ENCODE measurements around the gene EVC. TPM values are rescaled to one million over a fixed set of nuclear protein-coding genes. Genes with fewer than 3 reads are reported as not detected.

Gene EVC
- total RNA-seq, 2 donors from 2014 or later = 7.2 TPM; not detected in 1

DNA sequence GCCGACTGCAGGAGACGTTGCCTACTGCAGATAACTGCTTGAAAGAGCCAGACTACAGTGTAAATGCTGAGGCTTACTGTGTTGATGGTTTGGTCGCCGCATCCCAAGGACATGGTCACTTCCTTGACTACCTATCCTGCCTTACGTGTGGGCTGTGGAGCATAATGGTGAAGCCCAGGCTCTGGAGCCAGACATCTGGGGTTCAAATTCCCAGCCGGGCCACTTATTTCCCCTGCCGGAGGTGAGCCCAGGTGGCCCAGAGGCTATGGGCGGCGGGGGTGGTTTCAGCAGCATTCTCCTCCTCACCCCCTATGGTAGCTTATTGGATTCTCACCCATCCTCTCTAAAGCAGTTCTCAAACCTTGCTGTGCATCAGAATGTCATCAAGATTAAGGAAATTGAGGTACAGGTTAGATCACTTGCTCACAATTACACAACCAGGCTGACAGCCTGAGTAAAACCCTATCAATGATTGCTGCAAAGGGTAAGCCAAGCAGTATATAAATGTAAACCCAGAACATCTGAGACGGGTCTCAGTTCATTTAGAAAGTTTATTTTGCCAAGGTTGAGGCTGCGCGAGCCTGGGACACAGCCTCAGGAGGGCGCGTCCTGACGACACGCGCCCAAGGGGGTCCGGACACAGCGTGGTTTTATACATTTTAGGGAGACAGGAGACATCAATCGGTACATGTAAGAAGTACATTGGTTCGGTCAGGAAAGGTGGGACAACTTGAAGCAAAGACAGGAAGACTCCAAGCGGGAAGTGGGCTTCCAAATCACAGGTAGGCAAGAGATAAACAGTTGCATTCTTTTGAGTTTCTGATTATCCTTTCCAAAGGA lies 48.5 kb downstream of the EVC start:
- Mint-ChIP-seq H3K4me1 (ENCODE audit: low read depth in 2 of 2) (no peaks in the 10 kb centered on the region), H3K4me3 (no peak overlapping the region), H3K27me3 (no peaks in the 10 kb centered on the region), H3K36me3 (no peaks in the 10 kb centered on the region), H3K9me3 (no peaks in the 10 kb centered on the region), H3K27ac (no peak overlapping the region)
- DNase-seq (ENCODE audit: low spot score) (no peak), ATAC-seq (peak in 1 of 2 donors; percentile 34)

DNA sequence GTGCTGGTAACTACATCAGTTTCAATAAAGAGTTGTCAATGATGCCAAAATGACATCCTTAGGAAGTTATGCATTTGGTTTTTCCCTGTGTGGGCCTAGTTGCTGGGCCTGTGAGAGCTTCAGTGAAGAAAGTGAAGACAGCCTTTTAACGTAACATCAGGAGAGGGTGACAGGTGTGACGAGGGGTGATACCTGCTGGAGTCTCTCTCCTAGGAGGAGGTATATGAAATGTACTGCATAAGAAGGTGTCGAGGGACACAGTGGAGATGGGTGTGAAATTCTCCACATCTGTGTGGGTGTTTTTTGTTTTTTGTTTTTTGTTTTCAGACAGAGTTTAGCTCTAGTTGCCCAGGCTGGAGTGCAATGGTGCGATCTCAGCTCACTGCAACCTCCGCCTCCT lies 49.2 kb downstream of the EVC start:
- peaks cover 0 to 2% of the 10 kb centered on the region in 2 donors for H3K27me3 Mint-ChIP-seq
- H3K4me1 Mint-ChIP-seq (ENCODE audit: low read depth in 2 of 2) = no peaks in the 10 kb centered on the region
- ATAC-seq = no peak
- no peak overlapping the region for H3K4me3 Mint-ChIP-seq
- no peak for DNase-seq (ENCODE audit: low spot score)
- H3K27ac Mint-ChIP-seq = no peak overlapping the region
- no peaks in the 10 kb centered on the region for H3K36me3 Mint-ChIP-seq
- H3K9me3 Mint-ChIP-seq = no peaks in the 10 kb centered on the region

DNA sequence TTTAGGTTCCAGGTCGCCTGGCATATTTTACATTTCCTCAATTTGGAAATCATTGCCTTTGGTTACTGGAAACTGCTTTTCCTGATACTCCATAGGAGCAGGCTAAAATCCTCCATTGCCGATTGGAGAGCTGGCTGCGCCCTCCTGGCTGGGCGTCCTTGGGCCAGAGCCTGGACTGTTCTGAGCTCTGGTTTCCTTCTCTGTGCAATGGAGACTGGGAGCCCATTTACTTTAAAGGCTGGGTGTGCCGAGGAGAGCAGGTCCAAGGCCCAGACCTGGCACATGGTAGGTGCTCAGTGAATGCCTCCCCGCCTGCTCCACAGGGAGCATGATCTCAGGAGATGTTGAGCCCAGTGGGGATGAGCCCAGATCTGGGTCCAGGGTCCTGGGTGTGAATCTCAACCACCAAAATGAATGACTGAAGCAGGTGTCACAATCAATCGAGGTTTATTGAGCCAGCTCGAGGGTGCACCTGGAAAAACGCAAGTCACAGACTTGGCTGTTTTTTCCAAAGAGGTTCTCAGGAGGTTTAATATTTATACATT lies 50.0 kb downstream of the EVC start:
- no peaks in the 10 kb centered on the region for H3K4me1 Mint-ChIP-seq (ENCODE audit: low read depth in 2 of 2)
- no peaks in the 10 kb centered on the region for H3K9me3 Mint-ChIP-seq
- ATAC-seq = peak in 1 of 2 donors; percentile 43
- no peaks in the 10 kb centered on the region for H3K36me3 Mint-ChIP-seq
- H3K4me3 Mint-ChIP-seq = no peak overlapping the region
- peaks cover 0 to 2% of the 10 kb centered on the region in 2 donors for H3K27me3 Mint-ChIP-seq
- no peak overlapping the region for H3K27ac Mint-ChIP-seq
- DNase-seq (ENCODE audit: low spot score) = no peak

DNA sequence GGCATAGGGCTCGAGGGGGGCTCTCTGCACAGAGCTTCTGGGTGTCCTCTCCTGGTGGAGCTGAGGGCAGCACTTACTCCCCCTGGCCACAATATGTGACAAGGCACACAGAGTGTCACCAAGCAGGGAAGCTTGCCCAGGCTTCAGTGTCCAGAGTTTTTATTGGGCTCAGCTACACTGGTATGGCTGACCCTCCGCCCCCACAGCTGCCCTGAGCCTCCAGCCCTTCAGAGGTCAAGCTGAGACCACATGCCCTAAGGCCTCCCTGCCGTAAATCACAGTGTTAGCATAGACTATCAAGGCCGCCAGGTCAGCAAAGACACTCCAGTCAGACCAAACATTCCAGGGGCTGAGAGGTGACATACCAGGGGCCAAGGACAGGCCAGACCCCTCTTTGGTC lies 59.0 kb downstream of the EVC start:
- Mint-ChIP-seq H3K4me1 (ENCODE audit: low read depth in 2 of 2) (no peaks in the 10 kb centered on the region), H3K9me3 (no peaks in the 10 kb centered on the region), H3K27ac (no peak overlapping the region), H3K4me3 (no peak overlapping the region), H3K27me3 (no peaks in the 10 kb centered on the region), H3K36me3 (no peaks in the 10 kb centered on the region)
- ATAC-seq (no peak), DNase-seq (ENCODE audit: low spot score) (no peak)

DNA sequence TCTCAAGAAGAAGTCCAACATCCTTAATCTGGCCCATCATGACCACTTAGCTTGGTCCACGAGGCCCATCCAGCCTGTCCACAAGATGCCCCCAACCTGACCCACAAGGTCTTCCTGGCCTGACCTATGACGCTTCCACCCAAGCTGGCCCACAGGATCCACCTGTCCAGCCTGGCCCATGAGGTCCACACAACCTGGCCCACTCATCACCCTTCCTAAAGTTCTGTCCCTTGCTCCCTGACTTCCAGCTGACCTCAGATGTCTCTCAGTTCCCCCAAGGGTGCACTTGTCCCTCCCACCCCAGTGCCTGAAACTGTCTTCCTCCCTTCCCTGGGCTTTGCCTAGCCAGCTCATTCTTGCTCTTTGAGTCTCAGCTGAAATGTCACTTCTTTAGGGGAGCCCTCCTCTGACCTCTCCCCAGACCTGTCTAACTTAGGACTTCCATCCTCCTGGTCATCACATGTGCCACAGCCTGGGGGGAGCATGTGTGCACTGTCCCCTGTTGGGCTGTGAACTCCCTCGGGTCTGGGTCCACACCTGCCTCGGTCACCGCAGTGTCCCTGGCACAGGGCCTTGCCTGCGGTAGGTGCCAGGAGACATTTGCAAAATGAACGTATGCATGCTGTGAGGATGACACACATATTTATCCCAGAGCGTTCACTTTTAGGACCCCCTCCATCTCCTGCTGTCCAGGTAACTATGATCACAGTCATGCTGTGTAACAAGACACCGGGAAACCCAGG lies 61.7 kb downstream of the EVC start:
- ATAC-seq (peak in 1 of 2 donors; percentile 34), DNase-seq (ENCODE audit: low spot score) (no peak)
- Mint-ChIP-seq H3K4me1 (ENCODE audit: low read depth in 2 of 2) (no peaks in the 10 kb centered on the region), H3K4me3 (no peak overlapping the region), H3K36me3 (peaks cover 8% of the 10 kb centered on the region), H3K27me3 (peaks cover 0 to 7% of the 10 kb centered on the region in 2 donors), H3K9me3 (peaks cover 5% of the 10 kb centered on the region), H3K27ac (no peak overlapping the region)

DNA sequence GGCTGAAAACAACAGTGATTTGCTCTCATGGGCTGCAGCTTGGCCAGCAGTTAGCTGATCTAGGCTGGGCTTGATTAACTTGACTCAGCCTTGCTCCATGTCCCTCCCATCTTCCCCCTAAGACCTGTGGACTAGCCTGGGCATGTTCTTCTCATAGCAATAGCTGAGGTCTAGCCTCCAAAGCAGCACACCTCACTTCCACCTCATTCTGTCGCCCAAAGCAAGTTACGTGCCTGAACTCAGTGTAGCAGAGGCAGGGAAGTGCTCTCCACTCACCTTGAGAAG lies 62.2 kb downstream of the EVC start:
- H3K27ac Mint-ChIP-seq = no peak overlapping the region
- ATAC-seq (no peak), DNase-seq (ENCODE audit: low spot score) (no peak)
- H3K9me3 Mint-ChIP-seq = peaks cover 5% of the 10 kb centered on the region
- peaks cover 8% of the 10 kb centered on the region for H3K36me3 Mint-ChIP-seq
- H3K4me3 Mint-ChIP-seq = no peak overlapping the region
- no peaks in the 10 kb centered on the region for H3K4me1 Mint-ChIP-seq (ENCODE audit: low read depth in 2 of 2)
- peaks cover 0 to 7% of the 10 kb centered on the region in 2 donors for H3K27me3 Mint-ChIP-seq

DNA sequence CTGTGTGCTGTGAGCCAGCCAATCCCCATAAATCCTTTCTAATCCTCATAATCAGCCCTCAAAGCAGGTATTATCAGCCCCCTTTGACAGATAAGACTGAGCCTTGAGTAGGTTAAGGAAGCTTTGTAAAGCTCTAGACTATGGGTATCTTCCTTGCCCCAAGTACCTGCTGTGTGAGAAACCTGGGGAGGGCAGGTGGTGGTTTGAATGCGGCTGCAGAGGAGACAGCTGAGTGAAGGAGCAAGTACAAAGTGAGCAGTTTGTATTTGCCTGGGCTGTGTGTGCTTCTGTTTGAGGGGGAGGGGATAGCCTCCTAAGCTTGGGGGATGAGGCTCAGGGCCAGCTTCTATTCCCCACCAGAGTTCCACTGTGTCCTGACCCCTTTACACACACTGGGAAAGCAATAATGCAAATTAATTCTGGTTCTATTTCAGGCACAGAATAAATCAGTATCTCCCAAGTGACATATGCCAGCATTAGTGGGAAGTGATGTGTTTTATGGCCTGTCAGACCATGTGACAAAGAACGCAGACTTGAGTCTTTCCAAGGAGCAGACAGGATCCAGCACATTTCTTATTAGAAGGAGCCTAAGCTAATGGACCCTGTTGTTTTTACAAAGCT lies 63.5 kb downstream of the EVC start:
- Mint-ChIP-seq H3K4me3 (no peak overlapping the region), H3K27ac (no peak overlapping the region), H3K36me3 (peaks cover 8% of the 10 kb centered on the region), H3K4me1 (ENCODE audit: low read depth in 2 of 2) (no peaks in the 10 kb centered on the region), H3K27me3 (peaks cover 0 to 7% of the 10 kb centered on the region in 2 donors), H3K9me3 (peaks cover 5% of the 10 kb centered on the region)
- ATAC-seq (peak in 1 of 2 donors; percentile 20), DNase-seq (ENCODE audit: low spot score) (no peak)

DNA sequence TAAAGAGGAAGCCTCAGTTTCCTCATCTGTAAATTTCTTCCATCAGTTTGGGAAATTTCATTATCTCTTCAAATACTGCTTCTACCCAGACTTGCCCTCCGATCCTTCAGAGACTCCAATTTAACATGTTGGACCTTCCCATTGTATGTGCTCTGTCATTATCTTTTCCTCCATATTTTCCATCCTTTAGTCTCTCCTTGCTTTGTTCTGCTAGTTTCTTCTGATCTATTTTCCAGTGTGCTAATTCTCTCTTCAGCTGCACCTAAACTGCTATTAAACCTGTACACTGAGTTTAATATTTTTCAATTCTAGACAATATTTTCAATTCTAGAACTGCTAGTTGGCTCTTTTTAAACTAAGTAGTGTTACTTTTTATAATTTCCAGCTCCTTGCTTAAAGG lies 65.5 kb downstream of the EVC start:
- H3K27me3 Mint-ChIP-seq = peaks cover 0 to 7% of the 10 kb centered on the region in 2 donors
- H3K36me3 Mint-ChIP-seq = peaks cover 8% of the 10 kb centered on the region
- H3K4me1 Mint-ChIP-seq (ENCODE audit: low read depth in 2 of 2) = no peaks in the 10 kb centered on the region
- H3K4me3 Mint-ChIP-seq = no peak overlapping the region
- ATAC-seq (no peak), DNase-seq (ENCODE audit: low spot score) (no peak)
- no peak overlapping the region for H3K27ac Mint-ChIP-seq
- H3K9me3 Mint-ChIP-seq = peaks cover 5% of the 10 kb centered on the region

DNA sequence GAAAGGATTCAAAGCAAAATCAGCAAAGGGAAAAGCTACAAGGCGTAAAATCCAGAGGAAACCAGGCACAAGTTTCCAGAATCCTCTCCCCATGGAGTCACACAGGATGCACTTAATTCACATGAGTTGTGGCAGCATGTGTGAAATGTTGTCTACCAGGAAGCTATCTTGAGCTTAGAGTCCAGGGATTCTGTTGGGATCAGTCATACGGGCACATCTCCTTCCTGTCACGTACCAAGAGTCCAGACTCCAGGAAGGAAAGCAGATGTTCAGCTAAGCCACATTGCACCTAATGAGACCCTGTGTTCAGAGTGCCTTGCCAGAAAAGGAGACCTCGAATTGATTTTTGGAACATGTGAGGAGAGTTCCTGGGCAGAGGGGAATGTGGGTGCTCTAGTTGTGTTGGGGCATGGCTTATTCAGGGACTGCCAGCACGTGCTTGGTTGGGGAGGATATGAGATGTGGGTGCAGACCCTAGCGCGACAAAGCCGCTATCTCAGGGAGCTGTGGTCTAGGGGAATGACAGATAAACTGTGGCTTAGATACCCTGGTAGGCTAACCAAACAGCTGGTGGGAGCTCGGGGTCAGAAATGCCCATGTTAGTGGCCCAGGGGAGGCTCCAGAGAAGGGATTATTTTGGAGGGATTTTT lies 70.0 kb downstream of the EVC start:
- Mint-ChIP-seq H3K4me3 (no peak overlapping the region), H3K9me3 (peaks cover 5% of the 10 kb centered on the region), H3K27me3 (peaks cover 0 to 3% of the 10 kb centered on the region in 2 donors), H3K27ac (no peak overlapping the region), H3K36me3 (peaks cover 8% of the 10 kb centered on the region), H3K4me1 (ENCODE audit: low read depth in 2 of 2) (no peaks in the 10 kb centered on the region)
- ATAC-seq (no peak), DNase-seq (ENCODE audit: low spot score) (no peak)

DNA sequence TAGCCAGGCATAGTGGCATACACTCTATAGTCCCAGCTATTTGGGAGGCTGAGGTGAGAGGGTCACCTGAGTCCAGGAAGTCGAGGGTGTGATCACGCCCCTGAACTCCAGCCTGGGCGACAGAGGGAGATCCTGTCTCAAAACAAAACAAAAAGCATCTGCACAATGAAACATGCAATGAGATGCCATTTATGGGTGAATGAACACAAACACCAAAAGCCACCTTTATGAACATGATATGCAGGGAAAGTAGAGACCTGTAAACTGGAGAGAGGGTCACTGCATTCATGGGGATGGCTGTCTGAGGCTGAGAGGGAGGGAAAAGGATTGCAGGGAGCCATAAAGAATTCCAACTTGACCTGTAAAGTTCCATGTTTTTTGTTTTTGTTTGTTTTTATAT lies 70.7 kb downstream of the EVC start:
- no peak overlapping the region for H3K27ac Mint-ChIP-seq
- H3K36me3 Mint-ChIP-seq = peaks cover 3% of the 10 kb centered on the region
- no peaks in the 10 kb centered on the region for H3K4me1 Mint-ChIP-seq (ENCODE audit: low read depth in 2 of 2)
- H3K4me3 Mint-ChIP-seq = no peak overlapping the region
- no peaks in the 10 kb centered on the region for H3K27me3 Mint-ChIP-seq
- ATAC-seq (no peak), DNase-seq (ENCODE audit: low spot score) (no peak)
- peaks cover under 1% of the 10 kb centered on the region for H3K9me3 Mint-ChIP-seq

DNA sequence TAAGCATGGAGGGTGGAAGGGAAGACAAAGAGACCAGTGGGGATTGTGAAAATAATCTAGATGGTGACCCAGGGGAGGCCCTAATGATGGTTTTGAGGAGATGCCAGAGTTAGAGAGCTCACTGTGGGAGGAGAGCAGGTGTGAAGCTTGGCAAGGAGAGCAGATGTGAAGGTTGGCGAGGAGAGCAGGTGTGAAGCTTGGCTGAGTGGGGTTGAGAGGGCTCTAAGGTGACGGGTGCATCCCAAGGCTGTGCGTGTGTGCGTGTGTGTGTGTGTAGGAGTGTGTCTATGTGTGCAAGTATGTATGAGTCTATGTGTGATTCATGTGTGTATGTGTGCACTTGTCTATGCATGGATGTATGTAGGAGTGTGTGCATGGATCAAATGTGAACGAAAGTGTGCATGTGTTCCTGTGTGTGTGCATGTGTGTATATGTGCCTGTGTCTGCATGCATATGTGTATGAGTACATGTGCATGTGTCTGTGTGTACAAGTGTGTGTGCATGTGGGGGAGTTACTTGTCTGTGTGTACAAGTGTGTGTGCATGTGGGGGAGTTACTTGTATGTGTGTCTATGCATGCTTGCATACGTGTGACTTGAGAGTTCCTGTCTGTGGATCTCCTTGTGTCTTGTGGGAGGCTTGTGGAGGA lies 72.0 kb downstream of the EVC start:
- Mint-ChIP-seq H3K27me3 (no peaks in the 10 kb centered on the region), H3K27ac (no peak overlapping the region), H3K36me3 (no peaks in the 10 kb centered on the region), H3K4me3 (no peak overlapping the region), H3K4me1 (ENCODE audit: low read depth in 2 of 2) (no peaks in the 10 kb centered on the region), H3K9me3 (no peaks in the 10 kb centered on the region)
- ATAC-seq (peak; percentile 55 to 56), DNase-seq (ENCODE audit: low spot score) (no peak)

DNA sequence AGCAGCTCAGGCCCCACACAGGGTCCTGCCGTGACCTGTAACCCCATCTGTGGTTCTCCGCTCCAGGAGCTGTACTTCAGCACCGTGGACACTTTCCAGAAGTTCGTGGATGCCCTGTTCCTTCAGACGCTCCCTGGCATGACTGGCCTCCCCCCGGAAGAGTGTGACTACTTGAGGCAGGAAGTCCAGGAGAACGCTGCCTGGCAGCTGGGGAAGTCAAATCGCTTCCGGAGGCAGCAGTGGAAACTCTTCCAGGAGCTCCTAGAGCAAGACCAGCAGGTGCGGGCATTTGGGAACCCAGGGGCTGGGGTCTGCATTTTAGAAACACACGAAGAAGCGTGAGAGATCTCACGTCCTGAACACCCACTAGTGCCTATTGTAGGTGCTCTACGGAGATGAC lies 72.5 kb downstream of the EVC start:
- no peaks in the 10 kb centered on the region for H3K36me3 Mint-ChIP-seq
- H3K27me3 Mint-ChIP-seq = peaks cover 0 to under 1% of the 10 kb centered on the region in 2 donors
- ATAC-seq (peak in 1 of 2 donors; percentile 15), DNase-seq (ENCODE audit: low spot score) (no peak)
- H3K4me3 Mint-ChIP-seq = no peak overlapping the region
- H3K4me1 Mint-ChIP-seq (ENCODE audit: low read depth in 2 of 2) = no peaks in the 10 kb centered on the region
- no peak overlapping the region for H3K27ac Mint-ChIP-seq
- H3K9me3 Mint-ChIP-seq = no peaks in the 10 kb centered on the region

DNA sequence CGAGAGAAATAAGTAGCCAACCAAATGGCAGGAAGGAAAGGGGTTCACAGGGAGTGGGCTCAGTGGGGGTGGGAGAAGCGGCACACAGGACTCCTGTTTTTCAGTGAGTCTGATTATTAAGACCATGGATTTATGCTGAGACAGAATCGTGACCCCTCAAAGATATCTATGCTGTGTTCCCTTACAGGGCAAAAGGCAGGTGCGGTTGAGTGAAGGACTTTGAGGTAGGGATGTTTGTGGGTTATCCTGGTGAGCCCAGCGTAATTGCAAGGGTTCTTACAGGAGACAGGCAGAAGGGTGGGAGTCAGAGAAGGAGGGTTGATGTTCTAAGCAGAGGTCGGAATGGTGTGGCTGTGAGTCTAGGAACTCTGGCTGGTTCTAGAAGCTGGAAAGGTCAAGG lies 73.0 kb downstream of the EVC start:
- H3K4me3 Mint-ChIP-seq = no peak overlapping the region
- peaks cover 0 to 3% of the 10 kb centered on the region in 2 donors for H3K27me3 Mint-ChIP-seq
- H3K9me3 Mint-ChIP-seq = no peaks in the 10 kb centered on the region

More for the DNA sequence above, 73.0 kb downstream of the EVC start:
- no peak for ATAC-seq
- Mint-ChIP-seq H3K27ac (no peak overlapping the region), H3K4me1 (ENCODE audit: low read depth in 2 of 2) (no peaks in the 10 kb centered on the region), H3K36me3 (no peaks in the 10 kb centered on the region)
- DNase-seq (ENCODE audit: low spot score) = no peak

All from natural killer cell treated with Interleukin-12 subunit alpha and Interleukin-12 subunit beta and Interleukin-15 and Interleukin-18, amount 100 ng/mL, for 72 hours (primary cell).